ENCODE data around the gene NRDC.

DNA sequence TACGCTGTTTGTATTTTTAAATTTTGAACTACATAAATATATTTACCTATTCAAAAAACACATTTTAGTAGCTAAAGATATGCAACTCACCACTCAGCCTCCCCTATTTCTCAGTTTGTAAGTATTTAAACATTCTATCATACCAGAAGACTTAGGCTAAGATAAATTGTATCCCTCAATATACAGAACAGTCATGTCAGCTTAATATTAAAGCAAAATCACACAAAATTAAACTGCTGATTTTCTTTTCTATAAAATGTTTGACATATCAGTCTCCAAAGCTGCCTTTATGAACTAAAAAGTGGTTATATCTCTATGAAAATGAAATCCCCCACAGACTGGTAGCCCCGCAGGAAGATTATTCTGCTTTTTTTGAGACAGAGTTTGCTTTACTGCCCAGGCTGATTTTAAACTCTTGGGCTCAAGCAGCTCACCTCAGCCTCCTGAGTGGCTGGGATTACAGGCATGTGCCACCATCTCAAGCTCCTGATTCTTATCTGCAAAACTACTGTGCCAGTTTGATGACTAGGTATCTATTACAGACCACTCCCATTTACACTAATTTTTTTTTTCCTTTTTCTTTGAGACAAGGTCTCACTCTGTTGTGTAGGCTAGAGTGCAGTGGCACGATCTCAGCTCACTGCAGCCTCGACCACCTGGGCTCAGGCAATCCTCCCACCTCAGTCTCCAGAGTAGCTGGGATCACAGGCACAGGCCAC is 37.6 kb downstream of the NRDC start:
- no peak for TF ChIP-seq CTCF (IDR thresholded peaks at IDR 0.05)
- TF ChIP-seq POLR2A (IDR thresholded peaks at IDR 0.05), result no peak

Measured in esophagus squamous epithelium (tissue), 4 donors.